ENCODE measurements around the gene JARID2.

The JARID2 gene

GRCh38 chr6:15533379-15534026 is 287.6 kb downstream of the JARID2 start:
- POLR2A ChIA-PET, result no interaction called here
- CTCF ChIA-PET, result no interaction called here
- TF ChIP-seq, protein P1, sequence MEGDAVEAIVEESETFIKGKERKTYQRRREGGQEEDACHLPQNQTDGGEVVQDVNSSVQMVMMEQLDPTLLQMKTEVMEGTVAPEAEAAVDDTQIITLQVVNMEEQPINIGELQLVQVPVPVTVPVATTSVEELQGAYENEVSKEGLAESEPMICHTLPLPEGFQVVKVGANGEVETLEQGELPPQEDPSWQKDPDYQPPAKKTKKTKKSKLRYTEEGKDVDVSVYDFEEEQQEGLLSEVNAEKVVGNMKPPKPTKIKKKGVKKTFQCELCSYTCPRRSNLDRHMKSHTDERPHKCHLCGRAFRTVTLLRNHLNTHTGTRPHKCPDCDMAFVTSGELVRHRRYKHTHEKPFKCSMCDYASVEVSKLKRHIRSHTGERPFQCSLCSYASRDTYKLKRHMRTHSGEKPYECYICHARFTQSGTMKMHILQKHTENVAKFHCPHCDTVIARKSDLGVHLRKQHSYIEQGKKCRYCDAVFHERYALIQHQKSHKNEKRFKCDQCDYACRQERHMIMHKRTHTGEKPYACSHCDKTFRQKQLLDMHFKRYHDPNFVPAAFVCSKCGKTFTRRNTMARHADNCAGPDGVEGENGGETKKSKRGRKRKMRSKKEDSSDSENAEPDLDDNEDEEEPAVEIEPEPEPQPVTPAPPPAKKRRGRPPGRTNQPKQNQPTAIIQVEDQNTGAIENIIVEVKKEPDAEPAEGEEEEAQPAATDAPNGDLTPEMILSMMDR (IDR thresholded peaks at IDR 0.05; ENCODE audit: insufficient read depth, low read length, missing control alignments), result no peak
- no peak for DNase-seq (ENCODE audit: low read depth, low spot score)
- H3K4me3 ChIP-seq (ENCODE audit: low read depth, low read length), result no peak overlapping the region

GRCh38 chr6:15534974-15535373 is 289.1 kb downstream of the JARID2 start:
- no peak overlapping the region for H3K4me3 ChIP-seq (ENCODE audit: low read depth, low read length)
- TF ChIP-seq, protein P1 (IDR thresholded peaks at IDR 0.05; ENCODE audit: insufficient read depth, low read length, missing control alignments), result no peak
- DNase-seq (ENCODE audit: low read depth, low spot score), result no peak
- POLR2A ChIA-PET, result no interaction called here
- CTCF ChIA-PET, result interaction anchor here (1.2 kb wide), 1 partner anchor 11 kb away, joined by 3 read pairs; no protein-coding TSS in a partner anchor

GRCh38 chr6:15535495-15536197 is 289.8 kb downstream of the JARID2 start:
- CTCF ChIA-PET, result interaction anchor here (1.2 kb wide), 1 partner anchor 12 kb away, joined by 3 read pairs; no protein-coding TSS in a partner anchor
- POLR2A ChIA-PET, result no interaction called here
- no peak overlapping the region for H3K4me3 ChIP-seq (ENCODE audit: low read depth, low read length)
- TF ChIP-seq, protein P1 (IDR thresholded peaks at IDR 0.05; ENCODE audit: insufficient read depth, low read length, missing control alignments), result no peak
- DNase-seq (ENCODE audit: low read depth, low spot score), result no peak

- no peak overlapping the region for H3K4me3 ChIP-seq (ENCODE audit: low read depth, low read length)
- DNase-seq (ENCODE audit: low read depth, low spot score), result no peak
- TF ChIP-seq, protein P1 (IDR thresholded peaks at IDR 0.05; ENCODE audit: insufficient read depth, low read length, missing control alignments), result no peak
- CTCF ChIA-PET, result no interaction called here
- POLR2A ChIA-PET, result no interaction called here
These were observed 290.5 kb downstream of the JARID2 start for GRCh38 chr6:15536198-15536955.

GRCh38 chr6:15538106-15538505 is 292.2 kb downstream of the JARID2 start:
- no peak overlapping the region for H3K4me3 ChIP-seq (ENCODE audit: low read depth, low read length)
- DNase-seq (ENCODE audit: low read depth, low spot score), result no peak
- ChIA-PET CTCF (interaction anchor here (1.3 kb wide), 1 partner anchor 85 kb away, joined by 3 read pairs; no protein-coding TSS in a partner anchor), POLR2A (no interaction called here)
- TF ChIP-seq, protein P1 (IDR thresholded peaks at IDR 0.05; ENCODE audit: insufficient read depth, low read length, missing control alignments), result no peak
